ENCODE measurements around the gene SENP7. TPM values are rescaled to one million over a fixed set of nuclear protein-coding genes. Genes with fewer than 3 reads are reported as not detected.
"Not testable (repeated sequence)": the region's sequence is repeated elsewhere in the genome, so short reads cannot be mapped to it uniquely, and the experiment has no call there.

SENP7 gene
- total RNA-seq = 8.7 and 14.7 TPM in 2 replicates

- peak; percentile 84 to 86 for DNase-seq (ENCODE audit: low read depth in 2 of 2)
Observed at GRCh38 chr3:101512646-101513418, at the start of gene SENP7. TSS of gene SENP7 (minus strand) at chr3:101513212. CDS start at chr3:101513130, 82 bp downstream.

- peak; percentile 93 to 95 for DNase-seq (ENCODE audit: low read depth in 2 of 2)
Observed at GRCh38 chr3:101561630-101562328, 48.8 kb upstream of the SENP7 start, which contains the start of gene TRMT10C. TSS of gene TRMT10C (plus strand) at chr3:101561868. CDS start at chr3:101564782, 2,914 bp downstream.

GRCh38 chr3:101556064-101556463 is 43.1 kb upstream of the SENP7 start:
- no peak for DNase-seq (ENCODE audit: low read depth in 2 of 2)

GRCh38 chr3:101553381-101553780 is 40.4 kb upstream of the SENP7 start:
- DNase-seq (ENCODE audit: low read depth in 2 of 2) = not testable (repeated sequence)

- DNase-seq (ENCODE audit: low read depth in 2 of 2) = not testable (repeated sequence)
Observed at GRCh38 chr3:101551359-101552081, 38.5 kb upstream of the SENP7 start.

- no peak for DNase-seq (ENCODE audit: low read depth in 2 of 2)
Observed at GRCh38 chr3:101549473-101549872, 36.5 kb upstream of the SENP7 start.

GRCh38 chr3:101548527-101549105 is 35.6 kb upstream of the SENP7 start:
- DNase-seq (ENCODE audit: low read depth in 2 of 2) = no peak

GRCh38 chr3:101544161-101544850 is 31.3 kb upstream of the SENP7 start:
- peak in 1 of 2 donors; percentile 34 for DNase-seq (ENCODE audit: low read depth in 2 of 2)

GRCh38 chr3:101542957-101543356 is 29.9 kb upstream of the SENP7 start:
- no peak for DNase-seq (ENCODE audit: low read depth in 2 of 2)

- not testable (repeated sequence) for DNase-seq (ENCODE audit: low read depth in 2 of 2)
Observed at GRCh38 chr3:101536955-101537354, 23.9 kb upstream of the SENP7 start.

- no peak for DNase-seq (ENCODE audit: low read depth in 2 of 2)
Observed at GRCh38 chr3:101536266-101536665, 23.3 kb upstream of the SENP7 start.

- no peak for DNase-seq (ENCODE audit: low read depth in 2 of 2)
Observed at GRCh38 chr3:101535221-101535620, 22.2 kb upstream of the SENP7 start.

GRCh38 chr3:101533603-101533968 is 20.6 kb upstream of the SENP7 start:
- DNase-seq (ENCODE audit: low read depth in 2 of 2) = no peak

GRCh38 chr3:101532783-101533602 is 20.0 kb upstream of the SENP7 start:
- DNase-seq (ENCODE audit: low read depth in 2 of 2) = no peak

- peak; percentile 8 to 32 for DNase-seq (ENCODE audit: low read depth in 2 of 2)
Observed at GRCh38 chr3:101531473-101532086, 18.6 kb upstream of the SENP7 start.

- DNase-seq (ENCODE audit: low read depth in 2 of 2) = no peak
Observed at GRCh38 chr3:101530686-101531047, 17.7 kb upstream of the SENP7 start.

- no peak for DNase-seq (ENCODE audit: low read depth in 2 of 2)
Observed at GRCh38 chr3:101529816-101530685, 17.0 kb upstream of the SENP7 start.

- DNase-seq (ENCODE audit: low read depth in 2 of 2) = no peak
Observed at GRCh38 chr3:101527906-101528305, 14.9 kb upstream of the SENP7 start.

- no peak for DNase-seq (ENCODE audit: low read depth in 2 of 2)
Observed at GRCh38 chr3:101527441-101527840, 14.4 kb upstream of the SENP7 start.
